GM18951 (cell line): ENCODE data around the gene TFG.
"Not testable (repeated sequence)": the region's sequence is repeated elsewhere in the genome, so short reads cannot be mapped to it uniquely, and the experiment has no call there.

ENCODE experiments used
- POLR2A ChIP-seq: IDR thresholded peaks from 4 replicates; pipeline ENCODE4 v1.6.1; 2011; ENCODE audit warnings: mild to moderate bottlenecking; ENCODE audit not compliant: insufficient read length, insufficient read depth; ENCODE audit errors: extremely low read depth
- in situ Hi-C: fragments of 300-500 bp; cut with MboI; formaldehyde crosslinking; loops from one replicate; pipeline ENCODE4 v1.12.0; 2022; ENCODE audit warnings: low sequenced_read_pairs, mixed read lengths, inconsistent platforms; ENCODE audit not compliant: unreplicated experiment

TFG gene

GRCh38 chr3:100708989-100709841 is at the start of gene TFG:
TFG (plus strand) TSS chr3:100709494; CDS start chr3:100713686, 4,192 bp downstream.
- in situ Hi-C loops, result no loop called here
- peak; percentile 73 for TF ChIP-seq POLR2A

- in situ Hi-C loops, result not testable (repeated sequence)
Measured at GRCh38 chr3:100661294-100661693, 48.0 kb upstream of the TFG start.

GRCh38 chr3:100662113-100662823 is 47.0 kb upstream of the TFG start:
- in situ Hi-C loops, result no loop called here
- TF ChIP-seq POLR2A, result no peak

DNA sequence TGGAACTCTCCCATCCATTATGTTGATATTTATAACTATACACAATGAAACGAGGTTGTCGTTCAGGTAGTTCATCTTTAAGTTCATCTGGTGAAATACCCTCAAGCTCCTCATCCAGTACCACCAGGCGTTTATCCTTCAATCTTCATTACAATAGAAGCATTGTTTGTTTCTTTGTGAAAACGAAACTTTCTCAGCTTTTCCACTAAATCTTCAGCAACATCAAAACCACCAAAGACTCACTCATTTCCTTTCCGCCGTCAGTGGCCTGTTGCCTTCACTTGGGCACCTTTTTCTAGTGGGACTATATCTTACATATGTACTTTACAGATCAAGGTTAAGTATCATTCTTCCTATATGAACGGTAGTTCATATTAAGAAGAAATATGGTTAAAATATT is 44.1 kb upstream of the TFG start:
- no peak for TF ChIP-seq POLR2A
- in situ Hi-C loops, result no loop called here

GRCh38 chr3:100666699-100667098 is 42.6 kb upstream of the TFG start:
- in situ Hi-C loops, result not testable (repeated sequence)

- in situ Hi-C loops, result not testable (repeated sequence)
Measured at GRCh38 chr3:100667316-100667715, 42.0 kb upstream of the TFG start.

GRCh38 chr3:100670995-100671394 is 38.3 kb upstream of the TFG start:
- in situ Hi-C loops, result not testable (repeated sequence)

DNA sequence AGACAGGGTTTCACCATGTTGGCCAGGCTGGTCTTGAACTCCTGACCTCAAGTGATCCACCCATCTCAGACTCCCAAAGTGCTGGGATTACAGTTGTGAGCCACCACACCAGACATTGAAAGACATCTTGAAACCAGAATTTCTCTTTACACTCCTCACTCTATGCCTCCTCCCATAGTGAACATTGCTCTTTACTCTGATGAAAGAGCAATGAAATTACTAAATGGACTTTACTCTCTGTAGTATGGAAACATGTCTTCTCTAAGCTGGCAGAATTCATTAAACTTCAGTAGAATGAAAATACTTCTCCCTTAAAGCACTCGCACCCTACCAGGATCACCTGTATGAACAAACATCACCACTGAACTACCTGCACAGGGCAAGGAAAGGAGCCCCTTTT is 27.8 kb upstream of the TFG start:
- in situ Hi-C loops, result no loop called here
- TF ChIP-seq POLR2A, result no peak

- TF ChIP-seq POLR2A, result no peak
- in situ Hi-C loops, result no loop called here
Measured at GRCh38 chr3:100682056-100682853, 27.0 kb upstream of the TFG start.

DNA sequence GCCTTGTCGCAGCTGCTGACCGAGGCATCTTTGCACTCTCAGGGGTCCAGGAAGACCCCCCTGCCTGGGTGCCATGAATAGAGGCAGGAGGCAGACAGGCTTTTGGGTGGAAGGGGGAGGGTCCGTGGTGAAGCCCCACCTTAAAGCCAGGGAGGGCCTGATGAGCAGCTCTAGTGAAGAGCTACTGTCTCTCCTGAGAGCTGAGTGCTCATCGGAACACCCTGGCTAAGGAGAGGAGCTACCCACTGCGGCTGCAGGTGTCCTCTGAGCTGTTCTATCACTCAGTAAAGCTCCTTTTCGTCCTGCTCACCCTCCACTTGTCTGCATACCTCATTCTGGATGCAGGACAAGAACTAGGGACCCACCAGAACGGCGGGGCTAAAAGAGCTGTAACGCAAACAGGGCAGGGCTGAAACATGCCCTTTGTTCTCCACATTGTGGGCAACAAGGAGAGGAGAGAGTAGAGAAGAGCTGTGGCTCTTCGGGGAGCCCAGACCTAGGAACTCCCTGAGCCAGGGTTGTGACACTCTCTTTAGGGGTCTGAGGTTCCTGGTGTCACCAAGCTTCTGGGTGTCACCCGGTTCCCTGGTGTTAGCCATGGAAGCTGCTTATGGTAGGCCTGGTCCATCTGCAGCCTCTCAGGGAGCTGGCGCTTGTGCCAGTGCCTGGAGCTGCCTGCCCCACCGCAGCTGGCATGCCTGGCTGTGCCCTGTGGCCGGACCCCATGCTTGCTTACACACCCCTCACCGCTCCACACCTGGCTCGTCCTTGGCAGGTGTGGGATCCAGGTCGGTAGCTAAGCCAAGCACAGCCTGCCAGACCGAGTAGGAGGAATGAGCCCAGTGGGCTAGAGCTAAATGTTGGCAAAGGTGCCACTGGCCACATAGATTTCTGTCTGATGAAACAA is 26.2 kb upstream of the TFG start:
- no peak for TF ChIP-seq POLR2A
- in situ Hi-C loops, result no loop called here

- in situ Hi-C loops, result no loop called here
- no peak for TF ChIP-seq POLR2A
Measured at GRCh38 chr3:100693225-100693624, 16.1 kb upstream of the TFG start.

DNA sequence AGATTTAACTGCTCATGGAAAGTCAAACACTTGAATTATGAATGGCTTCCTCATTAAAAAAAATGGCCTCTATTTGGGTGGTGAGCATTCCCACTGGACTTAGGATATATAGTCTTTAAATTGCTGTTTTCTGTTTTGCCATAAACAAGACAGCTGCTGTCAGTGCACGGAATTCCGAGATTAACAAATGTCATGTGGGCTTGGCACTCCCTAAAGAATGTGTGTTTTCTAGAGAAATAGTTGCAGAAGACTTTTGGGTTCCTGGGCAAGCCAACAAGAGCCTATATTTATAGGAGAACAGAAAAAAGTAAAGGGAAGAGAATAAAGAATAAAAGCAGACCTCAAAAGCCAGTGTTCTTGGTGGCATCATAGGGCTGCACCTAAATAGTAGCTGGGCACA is 13.6 kb upstream of the TFG start:
- in situ Hi-C loops, result no loop called here
- TF ChIP-seq POLR2A, result no peak

- TF ChIP-seq POLR2A, result no peak
- in situ Hi-C loops, result no loop called here
Measured at GRCh38 chr3:100696161-100696560, 13.1 kb upstream of the TFG start.
